Activated naive CD8-positive, alpha-beta T cell (primary cell): ENCODE results near the gene ZNF180.

Source experiments
- H3K27ac Mint-ChIP-seq: one replicate; pipeline ENCODE4 v1.8.0; 2021; ENCODE audit warnings: mixed read lengths
- H3K27me3 Mint-ChIP-seq: one replicate; pipeline ENCODE4 v1.8.0; 2021; ENCODE audit warnings: mixed read lengths
- H3K36me3 Mint-ChIP-seq: one replicate; pipeline ENCODE4 v1.8.0; 2021; ENCODE audit warnings: mixed read lengths
- H3K4me1 Mint-ChIP-seq: one replicate; pipeline ENCODE4 v1.8.0; 2021; ENCODE audit warnings: low read depth, mixed read lengths
- H3K4me3 Mint-ChIP-seq: one replicate; pipeline ENCODE4 v1.8.0; 2021; ENCODE audit warnings: mild to moderate bottlenecking, mixed read lengths
- H3K9me3 Mint-ChIP-seq: one replicate; pipeline ENCODE4 v1.8.0; 2021; ENCODE audit warnings: low read depth, mixed read lengths

Gene ZNF180

DNA sequence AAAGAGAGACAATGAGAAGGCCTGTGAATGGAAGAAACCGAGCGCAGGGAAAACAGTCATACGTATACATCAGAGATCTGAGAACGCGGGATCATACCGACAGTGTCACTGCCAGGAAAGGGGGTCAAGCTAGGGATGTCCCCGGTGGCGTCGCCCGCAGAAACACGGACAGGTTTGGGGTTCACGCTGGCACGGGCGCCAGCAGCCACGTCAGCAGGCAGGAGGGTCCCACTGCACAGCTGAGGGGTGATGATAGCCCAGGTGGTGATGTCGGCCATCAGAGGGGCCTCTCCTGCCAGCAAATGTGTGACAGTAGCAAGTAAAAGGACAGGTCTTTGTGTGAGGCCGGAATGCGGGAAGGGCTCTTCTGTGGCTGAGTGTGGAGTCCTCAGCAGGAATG, 48.6 kb downstream of the ZNF180 start:
- Mint-ChIP-seq H3K9me3 (peaks cover 44% of the 10 kb centered on the region), H3K27me3 (no peaks in the 10 kb centered on the region), H3K27ac (no peak overlapping the region), H3K36me3 (peaks cover 45% of the 10 kb centered on the region), H3K4me1 (peaks cover 13% of the 10 kb centered on the region), H3K4me3 (no peak overlapping the region)

DNA sequence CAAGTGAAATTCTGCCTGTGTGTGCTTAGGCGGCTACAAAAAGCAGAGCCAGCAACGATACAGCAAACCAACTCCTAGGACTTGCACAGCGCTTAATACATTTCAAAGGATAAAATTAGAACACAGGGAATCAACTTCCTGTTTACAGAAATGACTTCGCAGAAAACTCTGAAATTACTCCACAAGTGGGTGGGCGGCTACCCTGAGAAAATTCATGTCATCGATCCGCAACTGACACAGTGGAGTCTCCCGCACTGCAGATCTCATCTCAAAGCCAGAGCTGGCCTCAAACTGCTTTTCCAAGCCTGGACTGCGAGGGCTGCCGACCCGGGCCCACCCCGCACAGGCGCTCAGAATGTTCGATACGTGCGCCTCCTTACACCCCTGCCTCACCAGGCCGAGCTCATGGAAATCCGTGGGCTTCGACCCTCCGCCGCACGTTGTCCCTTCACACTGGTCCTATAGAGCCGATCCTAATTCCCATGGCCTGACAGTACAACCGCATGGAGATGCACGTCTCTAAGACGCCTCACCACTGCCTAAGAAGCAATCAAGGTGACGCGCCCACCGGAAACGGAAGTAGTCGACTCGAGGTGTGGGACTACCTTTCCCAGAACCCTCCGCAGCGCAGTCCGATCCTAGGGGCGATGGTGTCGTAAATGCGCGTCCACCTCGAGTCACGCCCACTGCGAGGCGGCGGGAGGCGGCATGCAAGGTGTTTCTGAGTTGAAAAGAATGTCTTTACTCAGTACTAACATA, 52.2 kb downstream of the ZNF180 start, which contains the start of gene ZNF229:
TSS of gene ZNF229 (minus strand) at position 557 of the 759 bp plus-strand sequence. CDS start 5,625 bp downstream, outside the sequence.
- H3K9me3 Mint-ChIP-seq, result peaks cover 58% of the 10 kb centered on the region
- no peaks in the 10 kb centered on the region for H3K27me3 Mint-ChIP-seq
- peaks cover 13% of the 10 kb centered on the region for H3K4me1 Mint-ChIP-seq
- peaks cover 58% of the 10 kb centered on the region for H3K36me3 Mint-ChIP-seq
- peak within 1 kb of the TSS; percentile 89 for H3K27ac Mint-ChIP-seq
- H3K4me3 Mint-ChIP-seq, result peak within 1 kb of the TSS; percentile 93

DNA sequence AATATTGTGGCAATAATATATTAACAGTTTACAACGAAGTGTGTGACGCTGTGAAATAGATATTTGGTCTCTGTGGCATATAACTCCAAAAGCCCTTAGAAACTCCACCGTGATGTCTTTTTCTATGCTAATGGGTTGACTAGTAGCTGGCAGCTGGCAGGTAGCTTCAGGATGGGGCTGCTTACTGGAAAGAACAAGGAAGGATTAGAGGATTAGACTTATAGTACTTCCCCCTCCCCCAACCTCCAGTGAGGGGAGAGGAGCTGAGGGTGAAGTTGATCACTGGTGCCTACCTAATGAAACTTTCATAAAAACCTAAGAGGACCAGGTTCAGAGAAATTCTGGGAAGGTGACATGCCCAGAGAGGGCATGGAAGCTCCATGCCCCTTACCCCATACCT, 61.9 kb downstream of the ZNF180 start:
- Mint-ChIP-seq H3K9me3 (peaks cover 38% of the 10 kb centered on the region), H3K27me3 (no peaks in the 10 kb centered on the region), H3K36me3 (peaks cover 62% of the 10 kb centered on the region), H3K27ac (no peak overlapping the region), H3K4me1 (no peaks in the 10 kb centered on the region), H3K4me3 (no peak overlapping the region)

DNA sequence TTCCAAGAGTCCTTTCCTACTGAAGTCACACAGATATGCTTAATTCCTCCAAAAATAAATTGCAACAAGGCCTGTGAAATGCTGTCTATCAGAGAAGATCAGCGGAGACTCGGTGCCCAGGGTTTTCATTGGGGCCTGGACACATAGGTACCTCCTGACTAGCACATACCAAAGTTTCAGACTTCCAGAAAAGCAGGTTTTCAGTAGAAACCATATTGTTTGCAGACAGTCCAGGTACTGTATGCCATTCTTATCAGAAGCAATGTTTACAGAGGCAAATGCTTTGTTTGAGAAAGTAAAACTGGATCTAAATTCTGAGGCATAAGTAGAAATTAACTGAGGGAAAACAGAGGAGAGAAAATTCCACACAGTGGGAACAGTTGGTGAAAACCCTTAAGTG, 64.9 kb downstream of the ZNF180 start:
- H3K4me1 Mint-ChIP-seq, result no peaks in the 10 kb centered on the region
- no peaks in the 10 kb centered on the region for H3K27me3 Mint-ChIP-seq
- peaks cover 62% of the 10 kb centered on the region for H3K36me3 Mint-ChIP-seq
- peaks cover 40% of the 10 kb centered on the region for H3K9me3 Mint-ChIP-seq
- no peak overlapping the region for H3K4me3 Mint-ChIP-seq
- H3K27ac Mint-ChIP-seq, result no peak overlapping the region

DNA sequence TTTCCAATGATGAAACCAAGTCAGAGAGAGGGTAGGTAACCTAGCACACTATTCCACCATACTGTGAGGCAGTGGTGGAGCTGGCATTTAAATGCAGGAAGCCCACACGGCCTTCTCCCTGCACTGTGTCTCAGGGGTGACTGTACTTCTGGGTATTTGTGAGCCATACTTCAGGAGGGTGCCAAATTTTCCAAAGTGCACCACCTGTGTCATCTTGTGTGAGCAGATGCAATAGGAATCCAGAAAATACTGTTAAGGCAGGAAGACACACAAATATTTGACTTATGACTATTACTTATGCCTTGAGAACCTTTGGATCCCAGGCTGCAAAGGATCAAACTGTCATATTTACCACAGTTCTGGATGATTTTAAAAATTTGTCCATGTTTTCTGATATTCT, 69.4 kb downstream of the ZNF180 start:
- Mint-ChIP-seq H3K27ac (no peak overlapping the region), H3K4me1 (no peaks in the 10 kb centered on the region), H3K9me3 (peaks cover 44% of the 10 kb centered on the region), H3K27me3 (no peaks in the 10 kb centered on the region), H3K4me3 (no peak overlapping the region), H3K36me3 (peaks cover 64% of the 10 kb centered on the region)
